Testis (tissue), 2 donors: ENCODE data around the gene TAMM41.

ENCODE experiments used
- POLR2A ChIP-seq: fragments of 450-650 bp; IDR thresholded peaks from one replicate; pipeline ENCODE4 v1.6.1; 2017; ENCODE audit warnings: antibody characterized with exemption, mild to moderate bottlenecking, moderate library complexity
- TF ChIP-seq, protein P1 (sequence below), 3 experiments: fragments of 450-650 bp in 2 of 3; fragments of 200-600 bp in 1 of 3; sonication (generic) in 1 of 3; IDR thresholded peaks; one replicate each; pipeline ENCODE4 v1.5.1; 2016 to 2019; ENCODE audit warnings: antibody characterized with exemption in 3 of 3, mild to moderate bottlenecking in 2 of 3, moderate library complexity in 1 of 3

DNA sequence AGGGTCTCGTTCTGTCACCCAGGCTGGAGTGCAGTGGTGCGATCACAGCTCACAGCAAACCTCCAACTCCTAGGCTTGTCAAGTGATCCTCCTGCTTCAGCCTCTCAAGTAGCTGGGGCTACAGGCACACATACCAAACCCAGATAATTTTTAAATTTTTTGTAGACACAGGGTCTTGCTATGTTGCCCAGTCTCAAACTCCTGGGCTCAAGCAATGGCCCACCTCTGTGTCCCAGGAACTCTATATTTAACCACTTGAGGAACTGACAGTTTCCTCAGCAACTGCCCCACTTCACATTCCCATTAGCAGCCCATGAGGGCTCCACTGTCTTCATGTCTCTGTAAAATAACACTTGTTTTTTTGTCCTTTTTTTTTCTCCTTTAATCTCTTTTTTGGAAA, 68.4 kb downstream of the TAMM41 start:
- TF ChIP-seq, protein P1, sequence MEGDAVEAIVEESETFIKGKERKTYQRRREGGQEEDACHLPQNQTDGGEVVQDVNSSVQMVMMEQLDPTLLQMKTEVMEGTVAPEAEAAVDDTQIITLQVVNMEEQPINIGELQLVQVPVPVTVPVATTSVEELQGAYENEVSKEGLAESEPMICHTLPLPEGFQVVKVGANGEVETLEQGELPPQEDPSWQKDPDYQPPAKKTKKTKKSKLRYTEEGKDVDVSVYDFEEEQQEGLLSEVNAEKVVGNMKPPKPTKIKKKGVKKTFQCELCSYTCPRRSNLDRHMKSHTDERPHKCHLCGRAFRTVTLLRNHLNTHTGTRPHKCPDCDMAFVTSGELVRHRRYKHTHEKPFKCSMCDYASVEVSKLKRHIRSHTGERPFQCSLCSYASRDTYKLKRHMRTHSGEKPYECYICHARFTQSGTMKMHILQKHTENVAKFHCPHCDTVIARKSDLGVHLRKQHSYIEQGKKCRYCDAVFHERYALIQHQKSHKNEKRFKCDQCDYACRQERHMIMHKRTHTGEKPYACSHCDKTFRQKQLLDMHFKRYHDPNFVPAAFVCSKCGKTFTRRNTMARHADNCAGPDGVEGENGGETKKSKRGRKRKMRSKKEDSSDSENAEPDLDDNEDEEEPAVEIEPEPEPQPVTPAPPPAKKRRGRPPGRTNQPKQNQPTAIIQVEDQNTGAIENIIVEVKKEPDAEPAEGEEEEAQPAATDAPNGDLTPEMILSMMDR (IDR thresholded peaks at IDR 0.05) = no peak
- no peak for TF ChIP-seq POLR2A
